ENCODE results near the gene CSMD2.

- TF ChIP-seq EZH2 (IDR thresholded peaks at IDR 0.05; ENCODE audit: low read length, missing control alignments) (no peak), CTCF (conservative IDR thresholded peaks at IDR 0.05 in 1 of 2, IDR thresholded peaks at IDR 0.05 in 1 of 2; ENCODE audit: low read depth in 1 of 2, low read length in 2 of 2) (no peak)
Observed at GRCh38 chr1:33908324-33908956, 256.6 kb downstream of the CSMD2 start.
